B cell (primary cell): ENCODE data around the gene UCMA. TPM values are rescaled to one million over a fixed set of nuclear protein-coding genes. Genes with fewer than 3 reads are reported as not detected.

Experiments used
- ATAC-seq: fragments of 200-7000 bp; cut with Tn5 transposase; one replicate; pipeline ENCODE4 v1.10.0; 2021; ENCODE audit warnings: low read depth, mild to moderate bottlenecking, moderate number of reproducible peaks, moderate library complexity
- CTCF ChIA-PET: fragments of 350-600 bp; sonication (Branson Sonifier 250); formaldehyde crosslinking; loops from one replicate; lab custom pipeline; 2021; ENCODE audit warnings: antibody characterized with exemption, inconsistent platforms; lab: Charles Lee
- POLR2A ChIA-PET: fragments of 350-600 bp; sonication (Branson Sonifier 250); formaldehyde crosslinking; loops from one replicate; lab custom pipeline; 2021; ENCODE audit warnings: antibody characterized with exemption; lab: Charles Lee
- DNase-seq: peaks from one replicate; pipeline ENCODE4 v3.0.0; 2013
- H2AFZ ChIP-seq: 2 replicates; pipeline ENCODE4 v1.6.1; 2012; ENCODE audit warnings: mild to moderate bottlenecking, low read depth, low read length; ENCODE audit not compliant: insufficient read depth, poor library complexity, severe bottlenecking
- H3K27ac ChIP-seq, 2 donors: 1 replicate in 1 of 2; 2 replicates in 1 of 2; pipeline ENCODE4 v1.5.1; 2012 to 2013; ENCODE audit warnings: low read length in 2 of 2, mild to moderate bottlenecking in 2 of 2, moderate library complexity in 1 of 2
- H3K27me3 ChIP-seq, 4 experiments: fragments of 200-600 bp in 1 of 4; sonication (generic) in 1 of 4; replicated peaks in 1 of 4; 1 replicate in 2 of 4; 2 replicates in 2 of 4; pipeline versions ENCODE4 v1.6.1 to v1.7.0; 2013 to 2016; ENCODE audit warnings: low read length in 3 of 4, mild to moderate bottlenecking in 2 of 4, mixed read lengths in 1 of 4, moderate library complexity in 1 of 4; ENCODE audit not compliant: insufficient read depth in 4 of 4, control insufficient read depth in 3 of 4; ENCODE audit errors: control extremely low read depth in 1 of 4
- H3K36me3 ChIP-seq, 2 experiments: replicated peaks in 1 of 2; 1 replicate in 1 of 2; 2 replicates in 1 of 2; pipeline versions ENCODE4 v1.6.1 to v1.7.1; 2013; ENCODE audit warnings: low read length in 1 of 2; ENCODE audit not compliant: insufficient read depth in 2 of 2, control insufficient read depth in 1 of 2; ENCODE audit errors: control extremely low read depth in 1 of 2, extremely low read depth in 1 of 2
- H3K4me1 ChIP-seq, 2 donors: fragments of 200-600 bp in 1 of 2; sonication (generic) in 1 of 2; 1 replicate in 1 of 2; 2 replicates in 1 of 2; pipeline versions ENCODE4 v1.5.1 to v1.6.1; 2013 to 2017; ENCODE audit warnings: low read length in 2 of 2; ENCODE audit not compliant: control insufficient read depth in 2 of 2, insufficient read depth in 2 of 2
- H3K4me2 ChIP-seq: replicated peaks from 2 replicates; pipeline ENCODE3; 2012; ENCODE audit warnings: mild to moderate bottlenecking, low read depth, low read length; ENCODE audit not compliant: poor library complexity, severe bottlenecking
- H3K4me3 ChIP-seq, 5 experiments: fragments of 200-600 bp in 1 of 5; sonication (generic) in 1 of 5; 1 replicate in 3 of 5; 2 replicates in 2 of 5; pipeline versions ENCODE4 v1.5.1 to v1.7.0; 2011 to 2016; ENCODE audit warnings: low read length in 4 of 5, mild to moderate bottlenecking in 4 of 5, low read depth in 2 of 5, control low read depth in 1 of 5, moderate library complexity in 1 of 5; ENCODE audit not compliant: insufficient read depth in 1 of 5; ENCODE audit errors: control extremely low read depth in 1 of 5, extremely low read depth in 1 of 5
- H3K79me2 ChIP-seq: fragments of 200-600 bp; sonication (generic); one replicate; pipeline ENCODE4 v1.6.0; 2016; ENCODE audit warnings: low read length; ENCODE audit not compliant: control insufficient read depth, insufficient read depth
- H3K9ac ChIP-seq: fragments of 200-600 bp; sonication (generic); 2 replicates; pipeline ENCODE4 v1.6.1; 2017; ENCODE audit warnings: mild to moderate bottlenecking, low read length, moderate library complexity
- H3K9me3 ChIP-seq, 3 donors: one replicate each; pipeline versions ENCODE4 v1.6.1 to v1.7.1; 2013; ENCODE audit warnings: low read length in 2 of 3; ENCODE audit not compliant: control insufficient read depth in 2 of 3, insufficient read depth in 1 of 3; ENCODE audit errors: control extremely low read depth in 1 of 3
- H4K20me1 ChIP-seq: 2 replicates; pipeline ENCODE4 v1.6.0; 2012; ENCODE audit warnings: mild to moderate bottlenecking, low read length; ENCODE audit not compliant: insufficient read depth, control insufficient read depth, poor library complexity, severe bottlenecking
- H3K27ac Mint-ChIP-seq: one replicate; pipeline ENCODE4 v1.8.0; 2021; ENCODE audit warnings: mixed read lengths
- H3K27me3 Mint-ChIP-seq: one replicate; pipeline ENCODE4 v1.8.0; 2021; ENCODE audit warnings: mixed read lengths
- H3K4me1 Mint-ChIP-seq: one replicate; pipeline ENCODE4 v1.8.0; 2021; ENCODE audit warnings: mixed read lengths
- H3K4me3 Mint-ChIP-seq: one replicate; pipeline ENCODE4 v1.8.0; 2021; ENCODE audit warnings: mixed read lengths
- H3K9me3 Mint-ChIP-seq: one replicate; pipeline ENCODE4 v1.8.0; 2022; ENCODE audit warnings: mixed read lengths; ENCODE audit not compliant: insufficient read depth
- CTCF ChIP-seq: fragments of 200-600 bp; IDR thresholded peaks from one replicate; pipeline ENCODE4 v1.8.0; 2022; ENCODE audit warnings: antibody characterized with exemption, mild to moderate bottlenecking
- EZH2 ChIP-seq: IDR thresholded peaks from 2 replicates; pipeline ENCODE4 v1.6.1; 2012; ENCODE audit warnings: borderline replicate concordance, low read depth, mild to moderate bottlenecking, moderate library complexity, low read length; ENCODE audit not compliant: insufficient read depth, poor library complexity, severe bottlenecking
- WGBS: methylation state at CpG from one replicate; pipeline ENCODE4 v1.1.5; 2013; ENCODE audit warnings: missing lambda C conversion rate; ENCODE audit not compliant: insufficient coverage; 5-methylcytosine and 5-hydroxymethylcytosine counted together
- intact Hi-C: fragments of 100-400 bp; cut with micrococcal nuclease; formaldehyde crosslinking; loops from one replicate; pipeline ENCODE4 v1.10.0; 2022
- polyA plus RNA-seq: library from polyadenylated mRNA; depleted of rRNA; stranded (reverse); fragments of >200 nt; gene quantifications from 2 replicates; pipeline ENCODE4 v1.2.3, GENCODE V29; 2012
- total RNA-seq, 2 donors: library from RNA; stranded (reverse); fragments of 120-200 nt in 1 of 2; gene quantifications; 1 replicate in 1 of 2; 2 replicates in 1 of 2; pipeline versions ENCODE4 v1.2.3 to v1.2.4, GENCODE V29; 2013 to 2022

UCMA gene
- total and polyA plus RNA-seq, 2 donors (not counting 1 experiment from before 2014, with no cell fraction given) = not detected

- Histone ChIP-seq H3K27ac (no peak overlapping the region), H3K79me2 (no peaks in the 10 kb centered on the region), H3K36me3 (no peaks in the 10 kb centered on the region), H4K20me1 (no peaks in the 10 kb centered on the region), H3K4me1 (no peaks in the 10 kb centered on the region), H3K4me3 (no peak overlapping the region), H3K9ac (no peak overlapping the region), H3K9me3 (no peaks in the 10 kb centered on the region), H2AFZ (no peak overlapping the region), H3K27me3 (peaks cover 0 to 4% (median 0%) of the 10 kb centered on the region in 4 experiments), H3K4me2 (no peak overlapping the region)
- Mint-ChIP-seq H3K27ac (no peak overlapping the region), H3K4me1 (peaks cover 2% of the 10 kb centered on the region), H3K9me3 (no peaks in the 10 kb centered on the region), H3K27me3 (peaks cover 15% of the 10 kb centered on the region), H3K4me3 (no peak overlapping the region)
- no peak for DNase-seq
- no peak for ATAC-seq
- CTCF ChIA-PET = interaction anchor here (1.5 kb wide), 1 partner anchor 34 kb away, joined by 3 read pairs; no protein-coding TSS in a partner anchor
- POLR2A ChIA-PET = no interaction called here
- intact Hi-C loops = no loop called here
- TF ChIP-seq EZH2 = no peak
- WGBS = no CpG with 5 or more reads among the region's 4 CpGs
These were observed 34.1 kb upstream of the UCMA start for GRCh38 chr10:13268310-13268709.

DNA sequence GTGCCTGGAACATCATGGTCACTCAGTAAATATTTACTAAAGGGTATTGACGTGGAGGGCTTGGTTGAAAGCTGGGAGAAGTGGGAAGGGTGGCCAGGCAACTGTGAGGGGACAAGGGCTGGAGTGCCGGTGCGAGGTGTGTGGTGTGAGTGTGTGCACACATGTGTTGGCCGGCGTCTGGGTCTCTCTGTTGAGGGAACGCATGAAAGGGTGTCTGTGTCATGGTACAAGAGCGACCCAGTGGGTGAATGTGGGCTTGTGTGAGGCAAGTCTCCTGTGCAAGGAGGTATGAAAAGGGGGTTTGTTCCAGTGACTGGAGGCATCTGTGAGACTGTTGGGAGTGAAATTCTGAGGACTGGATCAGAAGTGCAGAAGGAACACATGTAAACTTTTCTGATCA is 29.4 kb upstream of the UCMA start:
- peaks cover 26% of the 10 kb centered on the region for H3K27me3 Mint-ChIP-seq
- intact Hi-C loops = no loop called here
- H3K4me1 ChIP-seq = no peaks in the 10 kb centered on the region
- no peaks in the 10 kb centered on the region for H3K36me3 ChIP-seq
- CTCF ChIA-PET = no interaction called here
- DNase-seq (no peak), ATAC-seq (no peak)
- H3K27ac Mint-ChIP-seq = no peak overlapping the region
- H4K20me1 ChIP-seq = no peaks in the 10 kb centered on the region
- 93% methylated on average over 7 of the region's 7 CpGs for WGBS
- H3K4me1 Mint-ChIP-seq = no peaks in the 10 kb centered on the region
- H2AFZ ChIP-seq = no peak overlapping the region
- POLR2A ChIA-PET = no interaction called here
- H3K4me2 ChIP-seq = no peak overlapping the region
- peaks cover 0 to 5% (median 0%) of the 10 kb centered on the region in 3 donors for H3K9me3 ChIP-seq
- no peaks in the 10 kb centered on the region for H3K9me3 Mint-ChIP-seq
- peaks cover 0 to 6% (median 0%) of the 10 kb centered on the region in 4 experiments for H3K27me3 ChIP-seq
- no peaks in the 10 kb centered on the region for H3K79me2 ChIP-seq
- no peak overlapping the region for H3K9ac ChIP-seq
- H3K4me3 Mint-ChIP-seq = no peak overlapping the region
- H3K4me3 ChIP-seq = no peak overlapping the region
- no peak overlapping the region for H3K27ac ChIP-seq
- TF ChIP-seq EZH2 (no peak), CTCF (no peak)
